ENCODE data around the gene CNTNAP5.

DNA sequence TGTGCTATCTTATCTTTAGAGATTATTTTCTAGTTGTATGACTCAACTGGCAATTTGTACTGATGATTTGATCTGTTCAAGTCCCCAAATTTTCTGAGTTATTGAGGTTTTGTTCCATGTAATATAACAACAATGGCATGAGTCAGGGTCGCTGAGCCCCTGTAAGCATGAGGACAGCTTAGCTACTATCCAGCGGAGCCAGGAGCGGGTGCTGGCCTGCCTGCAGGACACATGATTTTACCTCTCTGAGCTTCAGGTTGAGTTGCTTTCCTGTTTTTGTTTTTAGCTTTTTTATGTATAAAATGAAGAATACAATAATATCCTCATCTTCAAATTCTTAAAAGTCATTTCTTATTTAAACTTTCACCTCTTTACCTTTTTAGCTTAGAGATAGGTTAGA, 561.1 kb downstream of the CNTNAP5 start:
- TF ChIP-seq EZH2 (IDR thresholded peaks at IDR 0.05; ENCODE audit: borderline replicate concordance, insufficient read depth, low read depth, low read length, poor library complexity, severe bottlenecking) (no peak), CTCF (IDR thresholded peaks at IDR 0.05) (no peak)
